SK-N-MC (cell line): ENCODE data around the gene RNF115.
"Not testable (repeated sequence)": the region's sequence is repeated elsewhere in the genome, so short reads cannot be mapped to it uniquely, and the experiment has no call there.

ENCODE experiments used
- DNase-seq: peaks from one replicate; pipeline ENCODE4 v3.0.0-alpha.2; 2011; ENCODE audit warnings: low read depth, low spot score
- H3K27ac ChIP-seq: fragments of 200-600 bp; sonication (generic); 2 replicates; pipeline ENCODE4 v1.5.1; 2016; ENCODE audit warnings: mixed run types
- H3K36me3 ChIP-seq: fragments of 200-600 bp; sonication (generic); 2 replicates; pipeline ENCODE4 v1.6.1; 2017; ENCODE audit warnings: antibody characterized with exemption, low read length, mixed read lengths; ENCODE audit not compliant: insufficient read depth
- H3K4me3 ChIP-seq: fragments of 200-600 bp; sonication (generic); 2 replicates; pipeline ENCODE4 v1.5.1; 2016
- H3K9ac ChIP-seq: fragments of 200-600 bp; sonication (generic); 2 replicates; pipeline ENCODE4 v1.8.0; 2017; ENCODE audit warnings: mixed run types, mixed read lengths; ENCODE audit not compliant: insufficient read length
- H3K9me3 ChIP-seq: fragments of 200-600 bp; sonication (generic); 2 replicates; pipeline ENCODE4 v1.6.1; 2017; ENCODE audit warnings: low read depth, mild to moderate bottlenecking, antibody characterized with exemption, low read length, moderate library complexity, mixed read lengths
- EZH2 ChIP-seq: fragments of 200-600 bp; sonication (generic); IDR thresholded peaks from one replicate; pipeline ENCODE4 v1.6.1; 2017; ENCODE audit warnings: antibody characterized with exemption
- FOXP2 ChIP-seq: optimal IDR thresholded peaks from 2 replicates; pipeline ENCODE3; 2011; ENCODE audit warnings: mild to moderate bottlenecking, moderate library complexity; ENCODE audit not compliant: insufficient read depth; ENCODE audit errors: extremely low read length, control extremely low read depth
- POLR2AphosphoS5 ChIP-seq: IDR thresholded peaks from 2 replicates; pipeline ENCODE4 v1.6.1; 2012; ENCODE audit warnings: mild to moderate bottlenecking, low read depth, low read length, borderline replicate concordance

RNF115 gene

DNA sequence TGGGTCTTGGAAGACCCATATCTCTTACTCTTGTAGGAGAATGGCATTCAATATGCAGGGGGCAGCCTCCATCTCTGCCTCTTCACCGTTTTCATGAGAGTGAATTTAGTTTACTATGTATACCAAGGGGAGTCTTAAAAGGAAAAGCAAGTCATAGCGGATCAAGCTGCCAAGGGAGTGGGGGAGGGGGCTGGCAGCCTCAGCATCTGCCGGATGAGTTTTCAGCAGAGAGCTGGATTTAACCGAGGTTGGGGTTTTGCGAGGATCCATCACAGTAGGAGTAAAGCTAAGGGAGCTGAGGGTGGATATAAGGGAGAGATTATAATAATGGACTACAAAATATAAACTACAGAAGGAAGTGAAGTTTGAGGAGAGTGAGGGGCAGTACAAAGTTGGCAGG, 94.7 kb downstream of the RNF115 start:
- no peak overlapping the region for H3K9ac ChIP-seq
- no peak overlapping the region for H3K27ac ChIP-seq
- H3K36me3 ChIP-seq: no peaks in the 10 kb centered on the region
- no peak for DNase-seq
- no peak overlapping the region for H3K4me3 ChIP-seq
- no peaks in the 10 kb centered on the region for H3K9me3 ChIP-seq
- no peak for TF ChIP-seq EZH2
- TF ChIP-seq POLR2AphosphoS5: no peak
- TF ChIP-seq FOXP2: no peak

DNA sequence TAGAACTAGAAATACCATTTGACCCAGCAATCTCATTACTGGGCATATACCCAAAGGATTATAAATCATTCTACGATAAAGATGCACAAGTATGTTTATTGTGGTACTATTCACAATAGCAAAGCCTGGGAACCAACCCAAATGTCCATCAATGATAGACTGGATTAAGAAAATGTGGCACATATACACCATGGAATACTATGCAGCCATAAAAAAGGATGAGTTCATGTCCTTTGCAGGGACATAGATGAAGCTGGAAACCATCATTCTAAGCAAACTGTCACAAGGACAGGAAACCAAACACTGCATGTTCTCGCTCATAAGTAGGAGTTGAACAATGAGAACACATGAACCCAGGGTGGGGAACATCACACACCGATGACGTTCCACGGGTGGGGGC, 97.7 kb downstream of the RNF115 start:
- H3K9ac ChIP-seq, H3K4me3 ChIP-seq, H3K9me3 ChIP-seq, DNase-seq, H3K27ac ChIP-seq, H3K36me3 ChIP-seq: not testable (repeated sequence)

DNA sequence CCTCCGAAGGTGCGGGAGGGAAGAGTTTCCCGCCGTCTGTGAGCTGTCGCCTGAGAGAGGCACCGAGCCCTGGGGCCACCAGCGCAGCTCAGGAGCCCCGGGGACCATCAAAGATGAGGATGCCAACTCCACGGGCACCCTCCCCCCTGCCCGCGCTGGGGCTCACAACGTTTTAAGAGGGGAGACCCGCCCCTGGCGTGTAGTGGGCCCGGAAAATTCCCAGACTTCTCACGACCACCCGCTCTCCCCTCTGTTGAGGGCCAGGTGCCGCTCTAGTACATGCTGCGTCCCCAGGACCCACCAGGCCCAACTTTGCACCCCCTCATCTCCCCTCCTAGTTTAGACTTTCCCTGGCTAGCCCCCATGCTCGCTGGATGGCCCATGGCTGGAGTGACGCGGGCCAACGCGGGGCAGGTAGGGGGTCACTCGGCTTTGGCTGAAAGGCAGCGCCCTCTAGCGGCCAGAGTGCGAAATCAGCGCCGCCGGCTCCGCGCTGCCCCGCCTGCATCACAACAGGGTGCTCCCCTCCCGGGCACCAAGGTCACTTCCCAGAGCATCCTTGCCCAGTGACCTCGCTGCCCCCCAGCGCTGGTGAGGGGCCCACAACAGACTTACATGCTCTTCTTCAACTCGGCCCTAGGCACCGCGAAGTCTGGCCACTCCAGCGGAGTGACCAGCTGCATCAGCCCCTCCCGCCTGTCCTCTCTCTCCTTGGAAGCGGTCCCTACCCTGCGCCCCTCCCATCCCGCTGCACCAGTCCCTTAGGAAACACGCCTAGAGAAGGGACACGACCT, 102.8 kb downstream of the RNF115 start:
- H3K9ac ChIP-seq: no peak overlapping the region
- TF ChIP-seq EZH2: no peak
- no peak for TF ChIP-seq POLR2AphosphoS5
- TF ChIP-seq FOXP2: no peak
- peak overlapping the region; percentile 63 for H3K4me3 ChIP-seq
- H3K27ac ChIP-seq: no peak overlapping the region
- no peaks in the 10 kb centered on the region for H3K36me3 ChIP-seq
- no peaks in the 10 kb centered on the region for H3K9me3 ChIP-seq
- DNase-seq: no peak

DNA sequence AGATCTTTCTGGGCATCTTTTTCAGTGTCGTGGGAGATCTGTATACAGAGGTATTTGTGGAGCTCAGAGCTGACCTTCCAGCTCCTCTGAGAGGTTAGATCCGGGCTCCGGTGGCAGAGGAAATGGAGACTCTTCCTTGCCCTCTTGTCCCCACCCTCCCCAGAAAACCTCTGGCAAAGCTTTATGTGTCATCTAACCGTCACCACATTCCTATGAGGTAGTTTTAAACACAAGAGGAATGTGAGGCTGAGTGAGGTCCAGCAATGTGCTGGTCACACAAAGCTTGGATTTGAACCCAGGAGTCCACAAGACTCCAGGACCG, 103.4 kb downstream of the RNF115 start:
- Histone ChIP-seq H3K9ac (no peak overlapping the region), H3K4me3 (no peak overlapping the region; the same call in 1 of the 2 replicates), H3K27ac (no peak overlapping the region), H3K36me3 (no peaks in the 10 kb centered on the region), H3K9me3 (no peaks in the 10 kb centered on the region)
- TF ChIP-seq POLR2AphosphoS5 (no peak), EZH2 (no peak), FOXP2 (no peak)
- DNase-seq: no peak

DNA sequence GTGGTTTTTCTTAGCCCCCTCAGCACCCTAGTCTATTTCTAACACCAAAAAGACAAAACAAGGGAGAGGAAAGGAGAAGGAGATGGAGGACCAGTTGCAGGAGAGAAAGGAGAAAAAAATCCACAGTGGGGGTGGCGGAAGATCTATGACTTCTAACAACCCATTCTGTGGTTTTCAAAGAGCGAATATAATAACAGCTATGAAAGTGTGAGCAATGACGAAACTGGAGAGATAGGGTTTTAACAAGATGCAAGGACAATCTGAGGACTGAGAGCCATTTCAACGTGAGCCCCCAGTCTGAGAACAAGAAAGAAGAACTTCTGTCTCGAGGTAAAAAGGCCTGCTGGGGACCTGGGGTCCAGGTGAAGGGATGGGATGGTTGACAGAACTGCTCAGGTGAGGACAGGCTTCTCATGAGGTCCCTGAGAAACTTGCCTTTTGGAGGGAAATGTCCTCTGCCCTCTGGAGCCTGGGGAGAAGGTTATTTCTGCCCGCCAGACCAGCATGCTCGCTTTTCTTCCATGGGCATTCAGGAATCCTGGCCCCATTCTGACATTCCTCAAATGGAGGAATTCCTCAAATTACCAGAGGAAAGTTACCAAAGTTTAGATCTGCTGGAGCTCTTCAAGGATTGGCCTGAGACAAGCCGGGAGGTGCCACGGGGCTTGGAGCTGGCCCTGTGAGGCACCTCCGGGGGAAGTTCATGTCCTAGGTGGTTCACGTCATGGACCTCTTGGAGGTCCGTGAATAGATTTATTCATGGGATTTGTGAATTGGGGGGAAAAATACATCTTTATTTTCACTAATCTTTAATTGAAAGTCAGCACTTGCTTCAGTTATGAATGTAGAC, 104.4 kb downstream of the RNF115 start, which contains the start of gene CD160:
CD160 (plus strand) TSS at position 270 of the 850 bp plus-strand sequence. CDS start 8,829 bp downstream, outside the sequence.
- DNase-seq: no peak
- H3K9me3 ChIP-seq: no peaks in the 10 kb centered on the region
- H3K4me3 ChIP-seq: no peak within 1 kb of the TSS
- no peaks in the 10 kb centered on the region for H3K36me3 ChIP-seq
- H3K27ac ChIP-seq: no peak within 1 kb of the TSS
- TF ChIP-seq FOXP2: no peak
- no peak for TF ChIP-seq POLR2AphosphoS5
- no peak for TF ChIP-seq EZH2
- H3K9ac ChIP-seq: no peak within 1 kb of the TSS

DNA sequence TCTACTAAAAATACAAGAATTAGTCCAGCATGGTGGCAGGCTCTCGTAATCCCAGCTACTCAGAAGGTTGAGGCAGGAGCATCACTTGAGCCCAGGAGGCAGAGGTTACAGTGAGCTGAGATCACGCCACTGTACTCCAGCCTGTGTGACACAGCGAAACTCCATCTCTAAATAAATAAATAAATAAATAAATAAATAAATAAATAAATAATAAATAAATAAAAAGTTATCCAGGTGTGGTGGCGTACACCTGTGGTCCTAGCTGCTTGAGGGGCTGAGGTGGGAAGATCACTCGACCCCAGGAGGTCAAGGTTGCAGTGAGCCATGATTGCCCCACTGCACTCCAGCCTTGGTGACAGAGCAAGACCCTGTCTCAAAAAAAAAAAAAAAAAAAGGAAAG, 105.4 kb downstream of the RNF115 start:
- H3K27ac ChIP-seq, H3K9me3 ChIP-seq, H3K9ac ChIP-seq, H3K4me3 ChIP-seq, H3K36me3 ChIP-seq, DNase-seq: not testable (repeated sequence)

DNA sequence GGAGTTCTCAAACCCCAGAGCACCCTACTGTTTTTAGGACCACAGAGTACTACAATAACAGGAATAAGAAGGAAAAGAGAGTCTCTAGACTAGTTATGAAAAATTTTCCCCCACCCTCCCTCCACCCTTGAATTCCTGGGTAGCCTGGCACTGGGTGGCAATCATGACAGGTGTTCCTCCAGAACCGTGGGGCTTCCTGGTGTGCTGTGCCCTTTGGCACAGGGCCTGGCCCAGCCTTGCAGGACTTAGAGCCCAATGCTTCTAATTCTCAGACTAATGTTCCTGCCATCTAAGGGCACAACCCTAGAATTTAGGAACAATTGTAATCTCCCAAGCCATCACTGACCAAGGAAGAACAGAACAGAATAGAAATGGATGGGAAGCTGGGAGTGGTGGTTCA, 106.1 kb downstream of the RNF115 start:
- no peak overlapping the region for H3K27ac ChIP-seq
- no peak overlapping the region for H3K4me3 ChIP-seq
- no peak for DNase-seq
- no peak overlapping the region for H3K9ac ChIP-seq
- TF ChIP-seq POLR2AphosphoS5 (no peak), FOXP2 (no peak), EZH2 (no peak)
- no peaks in the 10 kb centered on the region for H3K36me3 ChIP-seq
- H3K9me3 ChIP-seq: no peaks in the 10 kb centered on the region

DNA sequence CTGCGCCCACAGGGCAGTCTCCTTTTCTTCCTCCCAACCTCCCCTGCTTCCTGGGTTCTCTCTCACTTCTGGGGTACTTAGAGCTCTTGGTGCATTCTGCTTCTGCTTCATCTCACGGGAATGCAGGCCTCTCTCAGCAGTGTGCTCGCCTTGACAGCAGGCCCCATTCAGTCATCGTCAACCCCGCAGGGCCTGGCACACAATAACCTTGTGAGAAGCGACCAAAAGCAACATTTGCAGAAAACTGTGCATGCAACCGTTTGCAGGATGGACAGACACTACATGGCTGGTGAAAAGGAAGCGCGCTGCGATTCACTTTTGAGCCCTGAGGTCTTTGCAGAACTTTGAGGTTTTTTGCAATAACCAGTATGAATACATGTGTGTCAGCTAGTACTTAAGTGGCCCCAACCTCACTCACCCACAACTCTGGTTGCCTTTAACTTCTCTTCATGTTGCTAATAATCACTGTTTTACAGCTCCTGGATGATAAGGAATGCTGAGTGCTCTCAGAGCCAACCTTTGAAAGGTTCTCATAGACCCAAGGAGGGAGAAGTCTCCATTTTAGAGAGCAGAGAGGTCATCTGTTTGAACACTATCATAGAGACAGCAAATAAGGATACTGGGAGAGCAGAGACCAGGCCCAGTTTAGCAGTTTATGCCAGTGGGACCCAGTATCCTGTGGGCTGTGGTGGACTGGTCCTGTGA, 107.1 kb downstream of the RNF115 start:
- no peak for TF ChIP-seq FOXP2
- TF ChIP-seq POLR2AphosphoS5: no peak
- no peak for TF ChIP-seq EZH2
- no peak for DNase-seq

More for the DNA sequence above, 107.1 kb downstream of the RNF115 start:
- no peak overlapping the region for H3K9ac ChIP-seq
- no peaks in the 10 kb centered on the region for H3K9me3 ChIP-seq
- no peaks in the 10 kb centered on the region for H3K36me3 ChIP-seq
- no peak overlapping the region for H3K4me3 ChIP-seq
- no peak overlapping the region for H3K27ac ChIP-seq
